GM04503 (cell line): ENCODE measurements around the gene C9orf50.
A peak's percentile ranks its signal among the peaks of the same experiment; 100 is the strongest.
"Not testable (repeated sequence)": the region's sequence is repeated elsewhere in the genome, so short reads cannot be mapped to it uniquely, and the experiment has no call there.

Source experiments
- DNase-seq: peaks from one replicate; pipeline ENCODE4 v3.0.0-alpha.2; 2012; ENCODE audit warnings: low read depth

C9orf50 gene

GRCh38 chr9:129610473-129611306 is 10.2 kb downstream of the C9orf50 start:
- no peak for DNase-seq

GRCh38 chr9:129610213-129610472 is 10.8 kb downstream of the C9orf50 start:
- DNase-seq: no peak

- no peak for DNase-seq
These were observed 11.3 kb downstream of the C9orf50 start for GRCh38 chr9:129609486-129610212.

GRCh38 chr9:129608561-129609481 is 12.1 kb downstream of the C9orf50 start:
- no peak for DNase-seq

GRCh38 chr9:129607027-129607387 is 13.9 kb downstream of the C9orf50 start:
- no peak for DNase-seq

GRCh38 chr9:129606161-129607026 is 14.5 kb downstream of the C9orf50 start:
- no peak for DNase-seq

- no peak for DNase-seq
These were observed 16.1 kb downstream of the C9orf50 start for GRCh38 chr9:129604766-129605163.

- DNase-seq: no peak
These were observed 16.7 kb downstream of the C9orf50 start for GRCh38 chr9:129604056-129604765.

- DNase-seq: no peak
These were observed 18.1 kb downstream of the C9orf50 start for GRCh38 chr9:129602598-129603415.

- no peak for DNase-seq
These were observed 19.7 kb downstream of the C9orf50 start for GRCh38 chr9:129601082-129601674.

GRCh38 chr9:129598089-129598596 is 22.8 kb downstream of the C9orf50 start:
- DNase-seq: no peak

- DNase-seq: no peak
These were observed 23.4 kb downstream of the C9orf50 start for GRCh38 chr9:129597355-129598088.

- peak; percentile 27 for DNase-seq
These were observed 24.2 kb downstream of the C9orf50 start for GRCh38 chr9:129596541-129597331.

- no peak for DNase-seq
These were observed 24.9 kb downstream of the C9orf50 start for GRCh38 chr9:129595903-129596540.

- DNase-seq: no peak
These were observed 25.6 kb downstream of the C9orf50 start for GRCh38 chr9:129595311-129595741.

- DNase-seq: no peak
These were observed 26.3 kb downstream of the C9orf50 start for GRCh38 chr9:129594632-129595031.

- not testable (repeated sequence) for DNase-seq
These were observed 28.1 kb downstream of the C9orf50 start for GRCh38 chr9:129592790-129593189.
